GM18499 (cell line): Measurements from ENCODE around the gene CLMN.
"Not testable (repeated sequence)": the region's sequence is repeated elsewhere in the genome, so short reads cannot be mapped to it uniquely, and the experiment has no call there.

Source experiments
- ATAC-seq: cut with Tn5 transposase; IDR thresholded peaks from one replicate; pipeline ENCODE4 v1.9.1; 2021; ENCODE audit warnings: moderate number of reproducible peaks; ENCODE audit not compliant: insufficient read depth, unreplicated experiment

The CLMN gene

DNA sequence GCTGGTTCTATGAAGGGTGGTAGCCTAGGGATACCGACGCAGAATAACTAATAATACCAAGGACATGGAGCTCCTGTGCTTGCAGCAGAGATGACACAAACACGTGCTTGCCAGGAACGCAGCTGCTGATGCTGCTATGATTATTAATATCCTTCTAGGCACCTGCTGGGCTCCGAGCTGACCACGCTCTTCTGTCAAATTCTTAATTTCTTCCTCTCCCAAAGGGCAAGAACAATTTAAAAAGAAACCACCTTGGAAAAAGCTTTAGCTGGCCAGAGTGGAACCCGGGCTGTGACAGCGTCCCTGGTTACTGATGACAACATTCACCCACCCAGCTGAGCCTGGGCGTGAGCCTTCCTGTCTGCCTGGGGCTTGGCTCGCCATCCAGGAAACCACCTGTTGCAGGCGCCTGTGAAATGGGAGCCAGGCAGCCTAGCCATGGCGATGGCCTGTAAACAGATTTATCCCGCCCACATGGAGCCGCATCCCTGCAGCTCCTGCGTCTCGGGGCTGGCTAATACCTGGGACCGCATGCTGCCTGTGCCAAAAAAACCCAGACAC is 28.8 kb downstream of the CLMN start:
- no peak for ATAC-seq

DNA sequence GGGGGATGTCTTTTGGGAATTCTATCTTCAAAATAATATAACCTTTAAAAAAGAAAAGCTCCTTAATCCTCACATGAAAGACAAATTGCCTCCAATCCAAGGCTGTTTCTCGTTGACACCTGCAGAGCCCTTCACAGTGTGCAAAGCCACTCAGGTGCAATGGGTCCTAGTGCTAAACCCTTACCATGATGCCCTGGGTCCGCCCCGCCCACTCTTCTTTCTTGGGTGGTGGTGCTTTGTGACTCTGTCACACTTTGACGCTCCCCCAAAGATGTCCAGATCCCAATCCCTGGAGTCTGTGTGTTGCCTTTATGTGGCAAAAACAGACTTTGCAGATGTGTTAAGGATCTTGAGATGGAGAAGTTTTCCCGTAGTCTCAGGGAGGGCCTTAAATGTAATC is 29.7 kb downstream of the CLMN start:
- ATAC-seq = no peak

DNA sequence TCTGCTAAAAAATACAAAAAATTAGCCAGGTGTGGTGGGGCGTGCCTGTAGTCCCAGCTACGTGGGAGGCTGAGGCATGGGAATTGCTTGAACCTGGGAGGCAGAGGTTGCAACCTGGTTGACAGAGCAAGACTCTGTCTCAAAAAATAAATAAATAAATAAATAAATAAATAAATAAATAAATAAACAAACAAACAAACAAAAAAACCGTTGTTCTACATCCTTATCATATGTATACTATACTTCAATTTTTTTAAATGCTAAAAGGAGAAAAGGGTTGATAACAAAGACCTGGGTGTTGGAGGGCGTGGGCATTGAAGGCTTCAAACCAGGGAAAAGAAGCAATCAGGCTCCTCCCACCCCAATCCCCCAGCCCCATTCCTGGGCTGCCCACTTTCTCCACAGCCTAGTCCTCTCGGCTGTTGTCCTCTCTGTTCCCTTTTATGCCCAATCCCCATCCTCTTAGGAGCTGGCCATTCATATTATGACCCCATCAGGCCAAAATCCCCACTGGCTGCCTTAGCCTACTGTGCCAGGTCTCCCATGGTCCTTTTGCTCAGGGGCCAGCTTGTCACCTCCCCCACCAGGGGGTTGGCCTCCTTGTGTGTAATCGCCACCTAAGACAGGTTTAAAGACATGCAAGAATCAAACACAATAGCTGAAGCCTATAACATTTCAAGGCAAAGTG is 30.2 kb downstream of the CLMN start:
- no peak for ATAC-seq

DNA sequence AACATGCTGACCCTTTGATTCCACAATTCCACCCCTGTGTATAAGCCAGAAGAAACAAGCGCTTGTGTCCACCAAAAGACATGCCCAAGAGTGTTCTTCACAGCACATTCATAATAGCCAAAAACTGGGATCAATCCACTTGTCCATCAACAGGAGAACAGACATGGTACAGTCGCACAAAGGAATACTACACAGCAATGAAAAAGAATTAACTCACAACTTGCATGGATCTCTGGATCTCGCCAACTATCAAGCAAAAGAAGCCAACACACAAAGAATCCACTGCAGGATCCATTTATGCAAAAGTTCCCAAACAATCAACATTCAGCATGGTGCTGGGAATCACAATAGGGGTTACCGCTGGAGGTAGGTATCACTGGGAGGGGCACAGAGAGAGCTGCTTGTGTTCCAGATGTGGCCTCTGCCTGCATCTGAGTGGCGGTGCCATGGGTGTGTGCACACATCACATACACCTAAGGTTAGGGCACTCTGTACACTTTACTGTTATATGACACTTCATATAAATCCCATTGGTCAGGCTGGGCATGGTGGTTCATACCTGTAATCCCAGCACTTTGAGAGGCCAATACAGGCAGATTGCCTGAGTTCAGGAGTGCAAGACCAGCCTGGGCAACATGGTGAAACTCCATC is 30.9 kb downstream of the CLMN start:
- no peak for ATAC-seq

DNA sequence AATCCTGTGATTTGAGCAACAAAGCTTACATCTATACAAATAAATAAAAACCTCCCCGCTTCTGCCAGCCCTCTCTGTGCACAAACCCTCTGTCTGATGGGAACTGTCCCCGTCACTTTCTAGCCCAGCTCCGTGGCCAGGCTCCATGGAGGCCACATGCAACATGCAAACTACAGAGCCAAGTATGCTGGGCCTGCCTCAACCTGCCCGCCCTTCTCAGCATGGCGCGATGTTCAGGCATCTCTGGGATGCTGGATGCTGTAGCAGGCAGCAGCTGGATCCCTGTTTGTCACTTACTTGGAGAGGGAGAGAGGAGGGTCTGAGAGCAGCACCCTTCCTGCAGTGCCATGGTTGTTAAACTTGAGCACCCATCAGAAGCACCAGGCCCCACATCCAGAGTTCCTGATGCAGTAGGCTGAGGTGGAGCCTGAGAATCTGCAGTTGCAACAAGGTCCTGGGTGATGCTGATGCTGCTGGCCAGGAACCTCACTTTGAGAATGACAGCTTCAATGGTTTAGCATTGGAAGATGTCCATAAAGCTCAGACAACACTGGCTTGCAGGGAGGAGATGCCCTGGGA is 32.4 kb downstream of the CLMN start:
- no peak for ATAC-seq

DNA sequence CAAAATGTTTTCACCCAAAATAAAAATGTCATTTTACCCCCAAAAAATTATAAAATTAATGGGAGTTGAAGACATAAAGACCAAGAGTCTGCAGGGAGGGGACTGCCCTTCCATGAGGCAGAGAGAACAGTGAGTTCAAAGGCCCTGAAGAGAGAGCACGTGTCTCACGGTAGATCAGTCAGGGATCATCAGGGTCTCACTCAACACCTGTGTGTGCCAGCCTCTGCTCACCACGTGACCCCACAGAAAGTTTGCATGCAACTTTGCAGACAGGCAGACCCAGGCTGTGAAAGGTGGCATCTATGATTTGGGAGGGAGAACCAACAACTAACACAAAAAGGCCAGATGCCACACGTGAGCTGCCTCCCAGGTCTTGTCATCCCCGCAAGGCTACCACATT is 33.1 kb downstream of the CLMN start:
- no peak for ATAC-seq

DNA sequence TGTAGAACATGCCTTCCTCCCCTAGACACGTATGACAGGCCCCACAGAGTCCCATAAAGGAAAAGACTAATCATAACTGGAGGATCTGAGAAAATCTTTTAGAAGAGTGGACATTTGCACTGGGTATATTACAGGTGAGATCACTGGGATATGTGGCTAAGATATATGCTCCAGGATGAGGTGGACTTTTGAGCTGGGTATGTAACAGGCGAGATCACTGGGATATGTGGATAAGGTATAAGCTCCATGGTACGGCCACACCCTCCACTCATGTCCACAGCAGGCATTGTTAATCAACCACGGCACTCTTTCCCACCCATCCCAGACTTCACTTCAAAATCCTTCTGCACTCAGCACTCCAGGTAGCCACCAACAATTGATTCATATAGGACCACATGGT is 34.1 kb downstream of the CLMN start:
- no peak for ATAC-seq

DNA sequence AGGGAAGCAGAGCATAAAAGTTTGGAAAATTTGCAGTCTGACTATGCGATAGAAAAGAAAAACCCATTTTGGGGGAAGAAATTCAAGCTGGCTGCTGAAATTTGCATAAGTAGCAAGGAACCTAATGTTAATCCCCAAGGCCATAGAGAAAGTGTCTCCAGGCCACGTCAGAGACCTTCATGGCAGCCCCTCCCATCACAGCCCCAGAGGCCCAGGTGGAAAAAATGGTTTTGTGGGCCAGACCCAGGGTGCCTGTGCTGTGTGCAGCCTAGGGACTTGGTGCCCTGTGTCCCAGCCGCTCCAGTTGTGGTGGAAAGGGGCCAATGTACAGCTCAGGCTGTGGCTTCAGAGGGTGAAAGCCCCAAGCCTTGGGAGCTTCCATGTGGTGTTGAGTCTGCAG is 35.9 kb downstream of the CLMN start:
- ATAC-seq = not testable (repeated sequence)

DNA sequence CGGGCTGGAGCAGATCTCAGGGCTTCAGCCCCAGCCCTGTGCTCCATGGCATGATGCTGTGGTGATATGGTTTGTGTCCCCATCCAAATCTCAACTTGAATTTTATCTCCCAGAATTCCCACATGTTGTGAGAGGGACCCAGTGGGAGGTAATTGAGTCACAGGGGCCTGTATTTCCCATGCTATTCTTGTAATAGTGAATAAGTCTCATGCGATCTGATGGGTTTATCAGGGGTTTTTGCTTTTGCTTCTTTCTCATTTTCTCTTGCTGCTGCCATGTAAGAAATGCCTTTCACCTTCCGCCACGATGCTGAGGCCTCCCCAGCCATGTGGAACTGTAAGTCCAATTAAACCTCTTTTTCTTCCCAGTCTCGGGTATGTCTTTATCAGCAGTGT is 36.7 kb downstream of the CLMN start:
- ATAC-seq = not testable (repeated sequence)

DNA sequence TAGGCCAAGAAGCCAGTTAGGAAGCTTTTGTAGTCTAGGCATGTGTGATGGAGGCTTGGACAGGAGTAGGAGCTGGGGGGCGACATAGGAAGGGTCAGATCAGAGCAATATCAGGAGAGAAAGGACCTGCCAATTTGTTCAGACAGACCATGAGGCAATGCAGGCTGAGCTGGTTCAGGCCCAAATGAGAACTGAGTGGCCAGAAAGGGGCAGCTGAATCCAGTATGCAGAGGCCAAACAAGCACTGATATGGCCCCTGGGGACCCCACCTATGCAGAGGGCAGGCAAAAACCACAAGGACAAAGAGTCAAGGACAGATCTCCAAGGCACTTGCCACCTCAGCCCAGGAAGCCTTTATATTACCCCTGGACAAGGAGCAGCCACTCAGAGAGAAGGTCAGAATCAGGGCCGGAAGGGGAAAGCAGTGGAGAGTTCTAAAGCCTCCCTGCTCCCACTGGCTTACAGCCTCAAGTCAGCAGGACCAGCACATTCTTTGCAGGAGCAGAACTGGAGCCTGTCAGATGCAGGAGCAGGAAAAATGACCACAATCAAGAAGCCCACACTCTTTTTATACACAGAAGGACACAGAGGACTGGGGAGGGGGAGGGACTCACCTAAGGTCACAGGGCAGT is 37.2 kb downstream of the CLMN start:
- ATAC-seq = no peak

DNA sequence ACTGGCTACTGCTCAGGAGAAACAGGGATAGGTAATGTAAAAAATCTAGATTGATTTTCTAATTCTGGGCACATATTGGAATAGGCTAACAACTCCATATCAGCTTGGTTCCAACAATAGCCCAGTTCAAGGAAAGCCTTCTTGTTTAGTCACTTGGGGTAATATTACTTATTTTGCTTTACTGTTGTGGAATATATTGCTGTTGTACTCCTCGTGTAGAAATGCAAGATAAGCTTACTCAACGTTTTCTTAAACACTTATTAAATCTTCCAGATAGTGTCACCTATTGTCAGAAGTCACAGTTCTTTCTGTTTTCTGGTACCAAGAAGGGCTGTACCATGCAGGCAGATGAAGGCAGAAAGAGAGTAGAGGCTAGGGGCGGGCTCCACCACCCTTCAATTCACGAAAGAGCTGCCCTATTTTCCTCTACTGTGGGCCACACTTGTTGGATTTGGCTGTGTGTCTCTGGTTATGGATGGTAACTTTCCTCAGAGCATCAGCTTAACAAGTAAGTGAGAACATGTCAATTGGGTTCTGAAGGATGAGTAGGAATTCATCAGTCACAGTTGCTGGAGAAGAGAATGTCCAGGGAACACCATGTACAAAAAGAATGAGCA is 38.0 kb downstream of the CLMN start:
- ATAC-seq = no peak

DNA sequence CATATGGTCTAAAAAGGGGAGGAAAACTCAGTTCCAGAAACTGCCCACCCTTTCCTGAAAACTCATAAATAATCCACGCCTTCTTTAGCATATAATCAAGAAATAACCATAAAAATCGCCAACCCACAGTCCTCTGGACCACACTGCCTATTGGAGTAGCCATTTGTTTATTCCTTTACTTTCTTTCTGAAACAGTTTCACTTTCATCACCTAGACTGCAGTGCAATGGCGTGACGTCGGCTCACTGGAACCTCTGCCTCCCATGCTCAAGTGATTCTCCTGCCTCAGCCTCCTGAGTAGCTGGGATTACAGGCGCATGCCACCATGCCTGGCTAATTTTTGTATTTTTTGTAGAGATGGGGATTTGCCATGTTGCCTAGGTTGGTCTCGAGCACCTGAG is 44.2 kb downstream of the CLMN start:
- ATAC-seq = no peak

DNA sequence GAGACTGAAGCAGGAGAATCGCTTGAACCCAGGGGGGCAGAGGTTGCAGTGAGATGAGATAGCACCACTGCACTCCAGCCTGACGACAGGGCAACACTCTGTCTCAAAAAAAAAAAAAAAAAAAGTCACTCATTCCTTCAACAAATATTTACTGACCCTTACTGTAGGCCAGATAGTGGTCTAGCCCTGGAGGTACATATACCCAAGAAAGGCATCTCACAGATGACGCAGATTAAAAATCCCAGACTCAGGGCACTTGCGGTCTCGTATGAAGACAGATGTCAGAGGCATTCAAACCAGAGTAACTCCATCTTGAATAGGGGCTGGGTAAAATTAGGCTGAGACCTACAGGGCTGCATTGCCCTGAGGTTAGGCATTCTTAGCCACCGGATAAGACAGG is 44.8 kb downstream of the CLMN start:
- no peak for ATAC-seq

DNA sequence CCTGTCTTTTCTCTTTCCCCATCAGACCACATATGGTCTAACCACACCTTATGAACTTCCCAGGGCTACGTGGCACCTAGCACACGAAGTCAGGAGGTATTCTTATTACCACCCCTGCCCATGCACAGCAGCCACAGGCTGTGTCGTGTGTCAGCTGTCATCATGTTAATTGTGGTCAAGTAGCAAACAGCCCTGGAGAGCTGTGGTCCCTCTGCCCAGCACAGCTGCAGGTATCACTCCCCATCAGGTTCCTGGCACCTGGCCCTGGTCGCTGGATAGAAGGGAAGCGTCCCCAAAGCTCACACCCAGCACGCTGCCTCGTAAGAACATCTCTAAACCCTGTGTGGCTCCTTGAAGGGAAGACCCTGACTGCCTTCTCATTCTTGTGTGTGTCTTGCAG is 45.4 kb downstream of the CLMN start:
- ATAC-seq = no peak

DNA sequence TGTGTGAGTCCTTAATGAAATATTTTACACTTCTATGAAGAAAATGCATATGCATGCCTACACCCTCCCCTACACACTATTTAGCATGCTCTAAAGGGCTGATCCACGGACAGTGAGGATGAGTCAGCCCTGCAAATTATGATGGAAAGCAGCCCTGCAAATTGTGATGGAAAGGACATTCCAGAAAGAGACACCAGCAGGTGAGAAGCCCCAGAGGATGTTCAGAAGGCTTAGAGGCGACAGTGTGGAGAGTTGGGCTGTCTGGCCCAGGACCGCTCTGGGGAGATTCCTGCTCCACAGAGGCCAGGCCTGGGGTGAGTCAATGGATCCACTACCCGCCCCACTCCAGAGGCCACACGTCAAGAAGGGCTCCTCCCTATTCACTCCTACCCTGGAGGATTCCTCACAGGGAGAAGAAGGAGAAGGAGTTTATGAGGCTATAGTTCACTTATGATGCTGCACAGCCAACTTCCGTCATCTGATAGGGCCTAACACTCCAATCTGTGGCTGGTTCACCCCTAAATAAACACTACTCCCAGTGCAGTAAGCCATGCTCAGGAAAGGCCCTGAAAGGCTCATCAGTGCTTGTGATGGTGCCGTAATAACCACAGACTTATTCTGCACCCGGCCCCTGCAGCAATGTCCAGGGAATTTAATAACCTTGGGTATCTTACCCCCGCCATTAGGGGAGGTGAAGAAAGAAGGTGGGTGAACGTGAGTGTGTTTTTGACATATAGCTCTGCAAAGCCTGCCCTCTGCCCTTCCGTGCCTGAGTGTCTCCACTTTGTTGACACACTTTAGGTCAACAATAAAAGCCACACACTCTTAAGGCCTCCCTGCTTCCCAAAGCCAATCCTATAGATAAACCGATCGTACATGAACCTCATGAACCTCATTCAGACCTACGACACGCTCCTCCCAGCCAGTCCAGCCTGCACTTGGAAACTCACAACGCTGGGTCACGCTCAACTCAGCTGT is 46.4 kb downstream of the CLMN start:
- no peak for ATAC-seq

DNA sequence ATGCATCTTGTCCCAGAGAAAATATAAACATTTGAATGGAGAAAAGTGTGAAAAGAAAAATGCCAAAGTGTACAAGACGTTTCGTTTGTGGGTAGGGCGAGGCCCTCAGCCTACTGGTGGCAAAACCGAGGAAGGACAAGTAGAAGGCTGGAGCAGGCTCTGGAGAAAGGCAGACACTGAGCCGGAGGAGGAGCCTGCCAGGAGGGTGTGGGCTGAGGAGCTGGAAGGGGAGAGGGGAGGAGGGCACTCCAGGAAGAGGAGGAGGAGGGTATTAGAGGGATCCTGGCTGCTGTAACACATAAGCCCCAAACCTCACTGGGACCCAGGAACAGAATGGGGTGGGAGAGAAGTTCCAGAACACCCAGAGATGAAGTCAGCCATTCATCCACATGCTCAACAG is 47.7 kb downstream of the CLMN start:
- ATAC-seq = no peak

DNA sequence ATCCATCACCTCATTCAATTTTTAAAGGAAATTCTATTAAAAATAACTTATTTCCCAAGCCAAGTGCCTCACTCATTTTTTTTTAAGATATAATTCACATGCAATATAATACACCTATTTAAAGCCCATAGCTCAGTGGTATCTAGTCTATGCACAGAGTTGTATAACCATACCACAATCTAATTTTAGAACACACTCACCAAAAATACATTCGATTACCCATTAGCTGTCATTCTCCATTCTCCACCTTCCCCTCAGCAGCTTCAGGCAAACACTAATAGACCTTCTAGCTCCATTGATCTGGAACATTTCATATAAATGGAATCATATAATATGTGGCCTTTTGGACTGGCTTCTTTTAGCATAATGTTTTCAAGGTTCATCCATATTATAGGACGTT is 49.5 kb downstream of the CLMN start:
- no peak for ATAC-seq

DNA sequence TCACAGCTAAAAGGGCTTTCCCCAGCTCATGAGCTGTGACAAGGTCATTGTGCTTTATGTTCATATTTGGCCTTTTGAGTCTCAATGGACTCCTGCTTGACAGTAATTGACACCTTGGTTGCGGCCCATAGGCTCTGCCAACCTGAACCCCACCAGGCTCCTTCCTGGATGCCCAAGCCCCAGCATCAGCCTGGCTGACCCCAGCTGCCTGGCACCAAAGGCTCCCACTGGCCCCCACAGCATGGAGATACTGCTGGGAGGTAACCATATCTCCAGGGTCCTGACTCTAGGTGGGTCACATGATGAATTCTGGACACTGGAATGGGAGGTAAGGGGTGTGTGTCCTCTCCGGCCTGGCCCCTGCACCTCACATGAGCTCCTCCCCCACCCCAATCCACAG is 50.2 kb downstream of the CLMN start:
- ATAC-seq = no peak

DNA sequence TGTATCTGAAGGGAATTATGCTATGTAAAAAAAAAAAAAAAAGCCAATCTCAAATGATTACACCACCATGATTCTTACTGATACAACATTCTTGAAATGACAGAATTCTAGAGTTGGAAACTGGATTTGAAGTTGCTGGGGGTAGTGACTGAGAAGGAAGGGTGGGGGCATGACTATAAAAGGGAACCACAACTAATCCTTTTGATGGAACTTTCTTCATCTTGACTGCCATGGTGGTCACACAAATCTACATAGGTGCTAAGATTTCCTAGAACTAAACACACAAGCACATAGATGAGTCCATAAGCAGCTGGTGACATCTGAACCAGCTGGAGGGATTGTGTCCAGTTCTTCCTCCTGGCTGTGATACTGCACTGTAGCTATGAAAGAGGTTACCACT is 51.4 kb downstream of the CLMN start:
- no peak for ATAC-seq

DNA sequence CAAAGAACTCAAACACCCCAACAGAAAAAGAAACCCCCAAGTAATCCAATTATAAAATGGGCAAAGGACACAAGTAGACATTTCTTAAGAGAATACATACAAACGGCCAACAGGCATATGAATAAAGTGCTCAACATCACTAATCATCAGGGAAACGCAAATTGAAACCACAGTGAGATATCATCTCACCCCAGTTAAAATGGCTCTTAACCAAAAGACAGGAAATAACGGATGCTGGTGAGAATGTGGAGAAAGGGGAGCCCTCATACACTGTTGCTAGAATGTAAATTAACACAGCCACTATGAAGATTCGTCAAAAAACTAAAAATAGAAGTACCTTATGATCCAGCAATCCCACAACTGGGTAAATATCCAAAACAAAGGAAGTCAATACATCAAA is 52.4 kb downstream of the CLMN start:
- no peak for ATAC-seq
